Prostate gland (tissue), 2 donors: ENCODE measurements around the gene RANBP9.

Experiments
- CTCF ChIP-seq, 4 experiments: fragments of 200-600 bp in 2 of 4; fragments of 450-650 bp in 2 of 4; sonication (generic) in 2 of 4; IDR thresholded peaks; 1 replicate in 3 of 4; 2 replicates in 1 of 4; pipeline ENCODE4 v1.5.1; 2016 to 2019; ENCODE audit warnings: antibody characterized with exemption in 4 of 4, mild to moderate bottlenecking in 2 of 4, moderate library complexity in 2 of 4
- POLR2AphosphoS5 ChIP-seq: sonication (generic); formaldehyde crosslinking; IDR thresholded peaks from one replicate; pipeline ENCODE4 v1.6.1; 2017; ENCODE audit warnings: antibody characterized with exemption

GRCh38 chr6:13575377-13575775 lies 136.3 kb downstream of the RANBP9 start:
- TF ChIP-seq CTCF (IDR thresholded peaks at IDR 0.05) (peak; percentile 63 to 82 (median 75)), POLR2AphosphoS5 (no peak)
